ENCODE data around the gene PLEKHG4B.

The PLEKHG4B gene

GRCh38 chr5:109826-110225, 17.9 kb downstream of the PLEKHG4B start:
- Histone ChIP-seq H3K27me3 (replicated peaks) (no peaks in the 10 kb centered on the region), H3K4me3 (ENCODE audit: low read depth, low read length) (no peak overlapping the region), H3K27ac (no peak overlapping the region), H3K36me3 (replicated peaks) (no peaks in the 10 kb centered on the region)
- in situ Hi-C loops (cut with HindIII; ENCODE audit: low pct_ligation_motif_present, low sequenced_read_pairs): no loop called here
- no peak for DNase-seq
- no peak for TF ChIP-seq CTCF (IDR thresholded peaks at IDR 0.05; ENCODE audit: low read depth, low read length, missing control alignments)

- Histone ChIP-seq H3K27ac (no peak overlapping the region), H3K27me3 (replicated peaks) (no peaks in the 10 kb centered on the region), H3K4me3 (ENCODE audit: low read depth, low read length) (no peak overlapping the region), H3K36me3 (replicated peaks) (no peaks in the 10 kb centered on the region)
- in situ Hi-C loops (cut with HindIII; ENCODE audit: low pct_ligation_motif_present, low sequenced_read_pairs): no loop called here
- TF ChIP-seq CTCF (IDR thresholded peaks at IDR 0.05; ENCODE audit: low read depth, low read length, missing control alignments): no peak
- DNase-seq: no peak
Measured at GRCh38 chr5:110270-110888, 18.4 kb downstream of the PLEKHG4B start.

GRCh38 chr5:111171-111570, 19.2 kb downstream of the PLEKHG4B start:
- H3K27me3 ChIP-seq (replicated peaks): no peaks in the 10 kb centered on the region
- H3K27ac ChIP-seq: no peak overlapping the region
- in situ Hi-C loops (cut with HindIII; ENCODE audit: low pct_ligation_motif_present, low sequenced_read_pairs): no loop called here
- no peak overlapping the region for H3K4me3 ChIP-seq (ENCODE audit: low read depth, low read length)
- DNase-seq: no peak
- no peaks in the 10 kb centered on the region for H3K36me3 ChIP-seq (replicated peaks)
- TF ChIP-seq CTCF (IDR thresholded peaks at IDR 0.05; ENCODE audit: low read depth, low read length, missing control alignments): no peak

- no peak overlapping the region for H3K27ac ChIP-seq
- H3K27me3 ChIP-seq (replicated peaks): no peaks in the 10 kb centered on the region
- DNase-seq: no peak
- TF ChIP-seq CTCF (IDR thresholded peaks at IDR 0.05; ENCODE audit: low read depth, low read length, missing control alignments): no peak
- in situ Hi-C loops (cut with HindIII; ENCODE audit: low pct_ligation_motif_present, low sequenced_read_pairs): no loop called here
- no peaks in the 10 kb centered on the region for H3K36me3 ChIP-seq (replicated peaks)
- H3K4me3 ChIP-seq (ENCODE audit: low read depth, low read length): no peak overlapping the region
Measured at GRCh38 chr5:119486-120097, 27.6 kb downstream of the PLEKHG4B start.

GRCh38 chr5:121432-121831, 29.5 kb downstream of the PLEKHG4B start:
- no peak for TF ChIP-seq CTCF (IDR thresholded peaks at IDR 0.05; ENCODE audit: low read depth, low read length, missing control alignments)
- in situ Hi-C loops (cut with HindIII; ENCODE audit: low pct_ligation_motif_present, low sequenced_read_pairs): no loop called here

GRCh38 chr5:125815-126214, 33.8 kb downstream of the PLEKHG4B start:
- no peak overlapping the region for H3K4me3 ChIP-seq (ENCODE audit: low read depth, low read length)
- H3K27me3 ChIP-seq (replicated peaks): no peaks in the 10 kb centered on the region
- DNase-seq: no peak
- in situ Hi-C loops (cut with HindIII; ENCODE audit: low pct_ligation_motif_present, low sequenced_read_pairs): no loop called here
- no peak for TF ChIP-seq CTCF (IDR thresholded peaks at IDR 0.05; ENCODE audit: low read depth, low read length, missing control alignments)
- no peak overlapping the region for H3K27ac ChIP-seq
- no peaks in the 10 kb centered on the region for H3K36me3 ChIP-seq (replicated peaks)

More at GRCh38 chr5:121432-121831, 29.5 kb downstream of the PLEKHG4B start:
- no peak overlapping the region for H3K27ac ChIP-seq
- H3K4me3 ChIP-seq (ENCODE audit: low read depth, low read length): no peak overlapping the region
- no peaks in the 10 kb centered on the region for H3K36me3 ChIP-seq (replicated peaks)
- no peak for DNase-seq
- H3K27me3 ChIP-seq (replicated peaks): no peaks in the 10 kb centered on the region

All from brain microvascular endothelial cell (primary cell).